ENCODE results near the gene TMEM106A. TPM values are rescaled to one million over a fixed set of nuclear protein-coding genes. Genes with fewer than 3 reads are reported as not detected.

Gene TMEM106A
- total RNA-seq, 2 experiments from 2014 or later, result 9.4 to 17.1 TPM

GRCh38 chr17:43169561-43170139 is 42.0 kb upstream of the TMEM106A start:
- no peaks in the 10 kb centered on the region for H3K9me2 ChIP-seq (ENCODE audit: insufficient read depth, low read length)
- H4K20me1 ChIP-seq (ENCODE audit: insufficient read depth, low read length), result no peaks in the 10 kb centered on the region
- TF ChIP-seq CTCF (conservative IDR thresholded peaks at IDR 0.05; ENCODE audit: low read length), result no peak
- no peak for TF ChIP-seq EZH2phosphoT487 (IDR thresholded peaks at IDR 0.05; ENCODE audit: borderline replicate concordance, low read depth, low read length)
- peak overlapping the region; percentile 86 for H3K4me2 ChIP-seq (ENCODE audit: low read length)
- BruUV-seq (replicated peaks), result no TSS peak
- H3K9me3 ChIP-seq (ENCODE audit: low read length), result no peaks in the 10 kb centered on the region
- ChIA-PET POLR2A (interaction anchor here (0.6 to 0.7 kb wide), 2 partner anchors 11 to 1374 kb away, joined by 4 to 6 read pairs; no protein-coding TSS in a partner anchor), CTCF (ENCODE audit: unreplicated experiment) (no interaction called here)
- DNase-seq (ENCODE audit: low spot score), result peak; percentile 25
- H3K27ac ChIP-seq (ENCODE audit: low read depth, low read length, poor library complexity, severe bottlenecking), result peak overlapping the region; percentile 82
- peak overlapping the region; percentile 82 for H3K4me3 ChIP-seq (ENCODE audit: low read depth, low read length, poor library complexity, severe bottlenecking)
- peaks cover 35% of the 10 kb centered on the region; the same call in 1 of the 2 replicates for H3K79me2 ChIP-seq (ENCODE audit: insufficient read depth, low read depth, low read length)
- peaks cover 15% of the 10 kb centered on the region for H3K4me1 ChIP-seq (ENCODE audit: insufficient read depth, low read length, poor library complexity, severe bottlenecking)
- no peaks in the 10 kb centered on the region for H3K36me3 ChIP-seq (ENCODE audit: insufficient read depth, low read length)
- peak overlapping the region; percentile 38 for H2AFZ ChIP-seq (ENCODE audit: low read length)
- intact Hi-C loops (cut with micrococcal nuclease; ENCODE audit: unreplicated experiment), result loop anchor here (1.0 kb wide), 2 partner anchors 44 to 145 kb away; partner anchors contain the start of gene BRCA1

GRCh38 chr17:43170140-43170765 is 41.4 kb upstream of the TMEM106A start:
- H3K9me3 ChIP-seq (ENCODE audit: low read length), result no peaks in the 10 kb centered on the region
- peak overlapping the region; percentile 86 for H3K4me2 ChIP-seq (ENCODE audit: low read length)
- TF ChIP-seq CTCF (conservative IDR thresholded peaks at IDR 0.05; ENCODE audit: low read length), result no peak
- TF ChIP-seq EZH2phosphoT487 (IDR thresholded peaks at IDR 0.05; ENCODE audit: borderline replicate concordance, low read depth, low read length), result no peak
- CTCF ChIA-PET (ENCODE audit: unreplicated experiment), result no interaction called here
- H3K4me1 ChIP-seq (ENCODE audit: insufficient read depth, low read length, poor library complexity, severe bottlenecking), result peaks cover 15% of the 10 kb centered on the region
- peak overlapping the region; percentile 82 for H3K27ac ChIP-seq (ENCODE audit: low read depth, low read length, poor library complexity, severe bottlenecking)
- H3K79me2 ChIP-seq (ENCODE audit: insufficient read depth, low read depth, low read length), result peaks cover 35% of the 10 kb centered on the region; the same call in 1 of the 2 replicates
- H4K20me1 ChIP-seq (ENCODE audit: insufficient read depth, low read length), result no peaks in the 10 kb centered on the region
- peak overlapping the region; percentile 38 for H2AFZ ChIP-seq (ENCODE audit: low read length)
- BruUV-seq (replicated peaks), result no TSS peak
- H3K4me3 ChIP-seq (ENCODE audit: low read depth, low read length, poor library complexity, severe bottlenecking), result peak overlapping the region; percentile 82
- peak; percentile 95 for DNase-seq (ENCODE audit: low spot score)
- intact Hi-C loops (cut with micrococcal nuclease; ENCODE audit: unreplicated experiment), result loop anchor here (1.0 kb wide), 2 partner anchors 45 to 146 kb away; partner anchors contain the start of gene BRCA1
- POLR2A ChIA-PET, result interaction anchor here (0.7 kb wide), 1 partner anchor 12 kb away, joined by 6 read pairs; no protein-coding TSS in a partner anchor
- H3K36me3 ChIP-seq (ENCODE audit: insufficient read depth, low read length), result no peaks in the 10 kb centered on the region
- H3K9me2 ChIP-seq (ENCODE audit: insufficient read depth, low read length), result no peaks in the 10 kb centered on the region
